Testis (tissue), 2 donors: Measurements from ENCODE around the gene CADPS.

Experiments used
- CTCF ChIP-seq, 3 experiments: fragments of 450-650 bp in 2 of 3; fragments of 200-600 bp in 1 of 3; sonication (generic) in 1 of 3; IDR thresholded peaks; one replicate each; pipeline ENCODE4 v1.5.1; 2016 to 2019; ENCODE audit warnings: antibody characterized with exemption in 3 of 3, mild to moderate bottlenecking in 2 of 3, moderate library complexity in 1 of 3
- POLR2A ChIP-seq: fragments of 450-650 bp; IDR thresholded peaks from one replicate; pipeline ENCODE4 v1.6.1; 2017; ENCODE audit warnings: antibody characterized with exemption, mild to moderate bottlenecking, moderate library complexity

GRCh38 chr3:62574266-62574898, 300.8 kb downstream of the CADPS start:
- no peak for TF ChIP-seq CTCF (IDR thresholded peaks at IDR 0.05)
- no peak for TF ChIP-seq POLR2A
